GM19455 (cell line): ENCODE data around the gene KIAA0586.
"Not testable (repeated sequence)": the region's sequence is repeated elsewhere in the genome, so short reads cannot be mapped to it uniquely, and the experiment has no call there.

Experiments used
- ATAC-seq: cut with Tn5 transposase; IDR thresholded peaks from one replicate; pipeline ENCODE4 v1.9.1; 2021; ENCODE audit not compliant: unreplicated experiment

The KIAA0586 gene

GRCh38 chr14:58463147-58463546, 35.6 kb downstream of the KIAA0586 start:
- no peak for ATAC-seq

- no peak for ATAC-seq
Measured at GRCh38 chr14:58464652-58465051, 37.1 kb downstream of the KIAA0586 start.

GRCh38 chr14:58465421-58465820, 37.9 kb downstream of the KIAA0586 start:
- no peak for ATAC-seq

GRCh38 chr14:58466459-58466858, 38.9 kb downstream of the KIAA0586 start:
- no peak for ATAC-seq

- ATAC-seq, result no peak
Measured at GRCh38 chr14:58467575-58467974, 40.1 kb downstream of the KIAA0586 start.

- no peak for ATAC-seq
Measured at GRCh38 chr14:58469309-58469708, 41.8 kb downstream of the KIAA0586 start.

GRCh38 chr14:58476320-58476719, 48.8 kb downstream of the KIAA0586 start:
- ATAC-seq, result no peak

GRCh38 chr14:58477653-58478052, 50.1 kb downstream of the KIAA0586 start:
- ATAC-seq, result no peak

- ATAC-seq, result not testable (repeated sequence)
Measured at GRCh38 chr14:58478329-58478728, 50.8 kb downstream of the KIAA0586 start.

GRCh38 chr14:58479975-58480374, 52.5 kb downstream of the KIAA0586 start:
- ATAC-seq, result no peak

GRCh38 chr14:58484176-58484575, 56.7 kb downstream of the KIAA0586 start:
- ATAC-seq, result no peak

- ATAC-seq, result no peak
Measured at GRCh38 chr14:58488550-58488949, 61.0 kb downstream of the KIAA0586 start.

GRCh38 chr14:58491593-58491992, 64.1 kb downstream of the KIAA0586 start:
- ATAC-seq, result no peak

GRCh38 chr14:58492044-58492443, 64.5 kb downstream of the KIAA0586 start:
- ATAC-seq, result no peak

- no peak for ATAC-seq
Measured at GRCh38 chr14:58501214-58501816, 73.8 kb downstream of the KIAA0586 start.

GRCh38 chr14:58513272-58513671, 85.8 kb downstream of the KIAA0586 start:
- ATAC-seq, result no peak

- no peak for ATAC-seq
Measured at GRCh38 chr14:58517592-58517991, 90.1 kb downstream of the KIAA0586 start.

- not testable (repeated sequence) for ATAC-seq
Measured at GRCh38 chr14:58525691-58526090, 98.2 kb downstream of the KIAA0586 start.

GRCh38 chr14:58533446-58533845, 105.9 kb downstream of the KIAA0586 start:
- ATAC-seq, result no peak

GRCh38 chr14:58535044-58535443, 107.5 kb downstream of the KIAA0586 start:
- ATAC-seq, result no peak

- ATAC-seq, result no peak
Measured at GRCh38 chr14:58537004-58537403, 109.5 kb downstream of the KIAA0586 start.

GRCh38 chr14:58540749-58541632, 113.5 kb downstream of the KIAA0586 start:
- no peak for ATAC-seq
